ENCODE measurements around the gene RIPK1.

- TF ChIP-seq HEYL (CRISPR knock-in tag; IDR thresholded peaks at IDR 0.05) (no peak), POLR2A (IDR thresholded peaks at IDR 0.05; ENCODE audit: low read length) (no peak), CTCF (IDR thresholded peaks at IDR 0.05) (no peak), EP300 (IDR thresholded peaks at IDR 0.05) (no peak), RFX5 (IDR thresholded peaks at IDR 0.05) (no peak), NR3C1 (IDR thresholded peaks at IDR 0.05) (no peak), ELK1 (IDR thresholded peaks at IDR 0.05; ENCODE audit: low read depth, low read length) (no peak), MAX (IDR thresholded peaks at IDR 0.05) (no peak), ZFP36 (IDR thresholded peaks at IDR 0.05; ENCODE audit: borderline replicate concordance, partially characterized antibody) (no peak), CEBPB (IDR thresholded peaks at IDR 0.05) (no peak), MAZ (IDR thresholded peaks at IDR 0.05; ENCODE audit: borderline replicate concordance, low read depth, low read length) (no peak)
These were observed 63.4 kb downstream of the RIPK1 start for GRCh38 chr6:3131695-3132094.
